ENCODE measurements around the gene MAGI3.

DNA sequence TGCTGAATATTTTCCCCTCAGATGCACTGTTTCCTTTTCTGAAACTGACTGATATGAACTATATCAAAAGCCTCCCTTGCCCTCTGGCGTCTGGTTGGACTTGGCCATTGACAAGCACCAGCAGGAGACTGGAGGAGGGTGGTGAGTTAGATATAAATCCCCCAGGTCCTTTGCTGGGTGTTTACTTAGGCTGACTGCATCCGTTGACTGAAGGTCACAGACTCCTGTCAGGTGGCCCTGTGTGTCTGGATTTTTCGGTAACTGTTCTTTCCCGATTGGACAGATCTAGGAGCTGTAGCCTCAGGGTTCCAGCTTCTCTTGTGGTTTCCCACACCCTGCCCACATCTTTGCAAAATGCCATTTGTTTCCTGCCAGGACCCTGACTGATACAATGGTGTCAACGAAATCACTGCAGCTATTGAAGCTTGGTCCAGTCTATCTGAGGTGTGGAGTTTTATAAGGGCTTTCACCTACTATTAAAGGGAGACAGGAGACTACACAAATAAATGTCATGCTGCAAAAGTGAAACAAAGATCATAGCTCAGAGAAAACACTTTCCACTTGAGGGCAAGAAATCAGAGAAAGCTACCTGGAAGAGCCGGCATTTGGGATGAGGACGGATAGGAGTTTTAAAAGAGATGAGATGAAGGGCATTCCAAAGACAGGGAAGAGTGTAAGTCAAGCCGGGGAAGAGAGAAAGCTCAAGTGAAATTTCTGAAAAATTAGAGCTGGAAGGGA, 1.5 kb upstream of the MAGI3 start:
- TF ChIP-seq, protein P1, sequence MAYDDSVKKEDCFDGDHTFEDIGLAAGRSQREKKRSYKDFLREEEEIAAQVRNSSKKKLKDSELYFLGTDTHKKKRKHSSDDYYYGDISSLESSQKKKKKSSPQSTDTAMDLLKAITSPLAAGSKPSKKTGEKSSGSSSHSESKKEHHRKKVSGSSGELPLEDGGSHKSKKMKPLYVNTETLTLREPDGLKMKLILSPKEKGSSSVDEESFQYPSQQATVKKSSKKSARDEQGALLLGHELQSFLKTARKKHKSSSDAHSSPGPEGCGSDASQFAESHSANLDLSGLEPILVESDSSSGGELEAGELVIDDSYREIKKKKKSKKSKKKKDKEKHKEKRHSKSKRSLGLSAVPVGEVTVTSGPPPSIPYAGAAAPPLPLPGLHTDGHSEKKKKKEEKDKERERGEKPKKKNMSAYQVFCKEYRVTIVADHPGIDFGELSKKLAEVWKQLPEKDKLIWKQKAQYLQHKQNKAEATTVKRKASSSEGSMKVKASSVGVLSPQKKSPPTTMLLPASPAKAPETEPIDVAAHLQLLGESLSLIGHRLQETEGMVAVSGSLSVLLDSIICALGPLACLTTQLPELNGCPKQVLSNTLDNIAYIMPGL (CRISPR knock-in tag; IDR thresholded peaks at IDR 0.05; ENCODE audit: borderline replicate concordance) = no peak
- TF ChIP-seq, protein P2, sequence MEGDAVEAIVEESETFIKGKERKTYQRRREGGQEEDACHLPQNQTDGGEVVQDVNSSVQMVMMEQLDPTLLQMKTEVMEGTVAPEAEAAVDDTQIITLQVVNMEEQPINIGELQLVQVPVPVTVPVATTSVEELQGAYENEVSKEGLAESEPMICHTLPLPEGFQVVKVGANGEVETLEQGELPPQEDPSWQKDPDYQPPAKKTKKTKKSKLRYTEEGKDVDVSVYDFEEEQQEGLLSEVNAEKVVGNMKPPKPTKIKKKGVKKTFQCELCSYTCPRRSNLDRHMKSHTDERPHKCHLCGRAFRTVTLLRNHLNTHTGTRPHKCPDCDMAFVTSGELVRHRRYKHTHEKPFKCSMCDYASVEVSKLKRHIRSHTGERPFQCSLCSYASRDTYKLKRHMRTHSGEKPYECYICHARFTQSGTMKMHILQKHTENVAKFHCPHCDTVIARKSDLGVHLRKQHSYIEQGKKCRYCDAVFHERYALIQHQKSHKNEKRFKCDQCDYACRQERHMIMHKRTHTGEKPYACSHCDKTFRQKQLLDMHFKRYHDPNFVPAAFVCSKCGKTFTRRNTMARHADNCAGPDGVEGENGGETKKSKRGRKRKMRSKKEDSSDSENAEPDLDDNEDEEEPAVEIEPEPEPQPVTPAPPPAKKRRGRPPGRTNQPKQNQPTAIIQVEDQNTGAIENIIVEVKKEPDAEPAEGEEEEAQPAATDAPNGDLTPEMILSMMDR (IDR thresholded peaks at IDR 0.05) = no peak; the same call in 2 of the 3 replicates
- TF ChIP-seq, protein P3, sequence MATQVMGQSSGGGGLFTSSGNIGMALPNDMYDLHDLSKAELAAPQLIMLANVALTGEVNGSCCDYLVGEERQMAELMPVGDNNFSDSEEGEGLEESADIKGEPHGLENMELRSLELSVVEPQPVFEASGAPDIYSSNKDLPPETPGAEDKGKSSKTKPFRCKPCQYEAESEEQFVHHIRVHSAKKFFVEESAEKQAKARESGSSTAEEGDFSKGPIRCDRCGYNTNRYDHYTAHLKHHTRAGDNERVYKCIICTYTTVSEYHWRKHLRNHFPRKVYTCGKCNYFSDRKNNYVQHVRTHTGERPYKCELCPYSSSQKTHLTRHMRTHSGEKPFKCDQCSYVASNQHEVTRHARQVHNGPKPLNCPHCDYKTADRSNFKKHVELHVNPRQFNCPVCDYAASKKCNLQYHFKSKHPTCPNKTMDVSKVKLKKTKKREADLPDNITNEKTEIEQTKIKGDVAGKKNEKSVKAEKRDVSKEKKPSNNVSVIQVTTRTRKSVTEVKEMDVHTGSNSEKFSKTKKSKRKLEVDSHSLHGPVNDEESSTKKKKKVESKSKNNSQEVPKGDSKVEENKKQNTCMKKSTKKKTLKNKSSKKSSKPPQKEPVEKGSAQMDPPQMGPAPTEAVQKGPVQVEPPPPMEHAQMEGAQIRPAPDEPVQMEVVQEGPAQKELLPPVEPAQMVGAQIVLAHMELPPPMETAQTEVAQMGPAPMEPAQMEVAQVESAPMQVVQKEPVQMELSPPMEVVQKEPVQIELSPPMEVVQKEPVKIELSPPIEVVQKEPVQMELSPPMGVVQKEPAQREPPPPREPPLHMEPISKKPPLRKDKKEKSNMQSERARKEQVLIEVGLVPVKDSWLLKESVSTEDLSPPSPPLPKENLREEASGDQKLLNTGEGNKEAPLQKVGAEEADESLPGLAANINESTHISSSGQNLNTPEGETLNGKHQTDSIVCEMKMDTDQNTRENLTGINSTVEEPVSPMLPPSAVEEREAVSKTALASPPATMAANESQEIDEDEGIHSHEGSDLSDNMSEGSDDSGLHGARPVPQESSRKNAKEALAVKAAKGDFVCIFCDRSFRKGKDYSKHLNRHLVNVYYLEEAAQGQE (IDR thresholded peaks at IDR 0.05) = no peak
- TF ChIP-seq, protein P4, sequence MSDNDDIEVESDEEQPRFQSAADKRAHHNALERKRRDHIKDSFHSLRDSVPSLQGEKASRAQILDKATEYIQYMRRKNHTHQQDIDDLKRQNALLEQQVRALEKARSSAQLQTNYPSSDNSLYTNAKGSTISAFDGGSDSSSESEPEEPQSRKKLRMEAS (IDR thresholded peaks at IDR 0.05) = no peak; the same call in 1 of the 2 replicates
- TF ChIP-seq, protein P5, sequence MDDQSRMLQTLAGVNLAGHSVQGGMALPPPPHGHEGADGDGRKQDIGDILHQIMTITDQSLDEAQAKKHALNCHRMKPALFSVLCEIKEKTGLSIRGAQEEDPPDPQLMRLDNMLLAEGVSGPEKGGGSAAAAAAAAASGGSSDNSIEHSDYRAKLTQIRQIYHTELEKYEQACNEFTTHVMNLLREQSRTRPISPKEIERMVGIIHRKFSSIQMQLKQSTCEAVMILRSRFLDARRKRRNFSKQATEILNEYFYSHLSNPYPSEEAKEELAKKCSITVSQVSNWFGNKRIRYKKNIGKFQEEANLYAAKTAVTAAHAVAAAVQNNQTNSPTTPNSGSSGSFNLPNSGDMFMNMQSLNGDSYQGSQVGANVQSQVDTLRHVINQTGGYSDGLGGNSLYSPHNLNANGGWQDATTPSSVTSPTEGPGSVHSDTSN (IDR thresholded peaks at IDR 0.05) = no peak

Data from A549 (cell line).